GM23248 (cell line): Measurements from ENCODE around the gene EXOSC2. TPM values are rescaled to one million over a fixed set of nuclear protein-coding genes. Genes with fewer than 3 reads are reported as not detected.

Experiments used
- DNase-seq: peaks from one replicate; pipeline ENCODE4 v3.0.0-alpha.2; 2015
- H2AFZ ChIP-seq: fragments of 200-600 bp; sonication (generic); 2 replicates; pipeline ENCODE4 v1.6.1; 2016; ENCODE audit warnings: antibody characterized with exemption
- H3F3A ChIP-seq: fragments of 200-600 bp; sonication (generic); 2 replicates; pipeline ENCODE4 v1.6.1; 2016; ENCODE audit warnings: mild to moderate bottlenecking, antibody characterized with exemption, mixed run types; ENCODE audit not compliant: insufficient read depth
- H3K27ac ChIP-seq: fragments of 200-600 bp; sonication (generic); 2 replicates; pipeline ENCODE4 v1.5.1; 2016; ENCODE audit warnings: mild to moderate bottlenecking
- H3K27me3 ChIP-seq: fragments of 200-600 bp; sonication (generic); replicated peaks from 2 replicates; pipeline ENCODE4 v1.6.1; 2016; ENCODE audit warnings: mild to moderate bottlenecking; ENCODE audit not compliant: insufficient read depth
- H3K36me3 ChIP-seq: fragments of 200-600 bp; sonication (generic); 2 replicates; pipeline ENCODE4 v1.6.1; 2016; ENCODE audit warnings: low read depth, mild to moderate bottlenecking
- H3K4me1 ChIP-seq: fragments of 200-600 bp; sonication (generic); 2 replicates; pipeline ENCODE4 v1.6.1; 2016; ENCODE audit warnings: mild to moderate bottlenecking; ENCODE audit not compliant: insufficient read depth
- H3K4me2 ChIP-seq: fragments of 200-600 bp; sonication (generic); one replicate; pipeline ENCODE4 v1.6.1; 2016; ENCODE audit warnings: mild to moderate bottlenecking; ENCODE audit not compliant: unreplicated experiment
- H3K4me3 ChIP-seq: fragments of 200-600 bp; sonication (generic); 2 replicates; pipeline ENCODE4 v1.5.1; 2016; ENCODE audit warnings: mild to moderate bottlenecking
- H3K79me2 ChIP-seq: fragments of 200-600 bp; sonication (generic); 2 replicates; pipeline ENCODE4 v1.6.1; 2016; ENCODE audit warnings: mild to moderate bottlenecking; ENCODE audit not compliant: insufficient read depth
- H3K9ac ChIP-seq: fragments of 200-600 bp; sonication (generic); 2 replicates; pipeline ENCODE4 v1.6.1; 2016; ENCODE audit warnings: mild to moderate bottlenecking
- H3K9me2 ChIP-seq: fragments of 200-600 bp; sonication (generic); 2 replicates; pipeline ENCODE4 v1.6.1; 2016; ENCODE audit warnings: mixed run types, mild to moderate bottlenecking, moderate library complexity; ENCODE audit not compliant: insufficient read depth
- H3K9me3 ChIP-seq: fragments of 200-600 bp; sonication (generic); one replicate; pipeline ENCODE4 v1.6.1; 2017; ENCODE audit warnings: low read depth
- H4K20me1 ChIP-seq: fragments of 200-600 bp; sonication (generic); 2 replicates; pipeline ENCODE4 v1.6.0; 2016; ENCODE audit not compliant: insufficient read depth
- EZH2 ChIP-seq: fragments of 200-600 bp; sonication (generic); IDR thresholded peaks from 2 replicates; pipeline ENCODE4 v1.6.1; 2018; ENCODE audit warnings: antibody characterized with exemption, mild to moderate bottlenecking; ENCODE audit not compliant: insufficient read depth, poor library complexity, severe bottlenecking
- EZH2phosphoT487 ChIP-seq: fragments of 200-600 bp; sonication (generic); IDR thresholded peaks from 2 replicates; pipeline ENCODE4 v1.6.1; 2018; ENCODE audit warnings: antibody characterized with exemption, moderate library complexity, mild to moderate bottlenecking, low read depth; ENCODE audit not compliant: insufficient read depth
- WGBS, 2 experiments: methylation state at CpG; one replicate each; pipeline ENCODE4 v1.1.6; 2015 to 2017; ENCODE audit warnings: low lambda C conversion rate in 2 of 2, low coverage in 1 of 2; ENCODE audit errors: missing lambda C conversion rate in 2 of 2; 5-methylcytosine and 5-hydroxymethylcytosine counted together
- in situ Hi-C: fragments of 300-500 bp; cut with MboI; formaldehyde crosslinking; loops from 2 replicates; pipeline ENCODE4 v1.15.0; 2020
- polyA plus RNA-seq: library from polyadenylated mRNA; unstranded; fragments of >200 nt; fragmentation: Nextera tagmentation; extraction: Ambion mirVana; gene quantifications from 2 replicates; pipeline ENCODE4 v1.2.1, GENCODE V29; 2016
- small RNA-seq: library from RNA; depleted of rRNA; stranded (forward); fragments of <200 nt; gene quantifications from one replicate; pipeline ENCODE3, GENCODE V24; 2014; ENCODE audit warnings: low read depth, low replicate concordance
- total RNA-seq: library from RNA; depleted of rRNA; stranded (reverse); fragments of >200 nt; shearing (Covaris generic); gene quantifications from 2 replicates; pipeline ENCODE4 v1.2.3, GENCODE V29; 2014; rRNA removed

Gene EXOSC2
- total and polyA plus RNA-seq, 2 experiments from 2014 or later, result 17.2 to 21.6 TPM

GRCh38 chr9:130746434-130747212 lies 53.0 kb downstream of the EXOSC2 start:
- H3K27ac ChIP-seq, result no peak overlapping the region
- H3K9me3 ChIP-seq, result no peaks in the 10 kb centered on the region
- no peaks in the 10 kb centered on the region for H4K20me1 ChIP-seq
- H3K27me3 ChIP-seq, result no peaks in the 10 kb centered on the region
- H3K4me1 ChIP-seq, result peaks cover 5% of the 10 kb centered on the region
- in situ Hi-C loops, result no loop called here
- no peak for DNase-seq
- H3F3A ChIP-seq, result 0 out of 2 replicates have a peak, but pooled peaks cover 4% of the 10 kb centered on the region
- TF ChIP-seq EZH2, result no peak
- TF ChIP-seq EZH2phosphoT487, result no peak
- 85 to 88% methylated on average over 3 of the region's 3 CpGs for WGBS, 2 experiments
- H3K9me2 ChIP-seq, result no peaks in the 10 kb centered on the region
- H3K4me3 ChIP-seq, result no peak overlapping the region
- H2AFZ ChIP-seq, result no peak overlapping the region
- H3K4me2 ChIP-seq, result no peak overlapping the region
- H3K9ac ChIP-seq, result no peak overlapping the region
- H3K36me3 ChIP-seq, result no peaks in the 10 kb centered on the region
- H3K79me2 ChIP-seq, result peaks cover 86% of the 10 kb centered on the region

GRCh38 chr9:130751631-130752355 lies 58.2 kb downstream of the EXOSC2 start:
- DNase-seq, result no peak
- TF ChIP-seq EZH2 (no peak), EZH2phosphoT487 (no peak)
- Histone ChIP-seq H2AFZ (no peak overlapping the region), H3K79me2 (peaks cover 77% of the 10 kb centered on the region), H3K27ac (no peak overlapping the region), H3K4me3 (no peak overlapping the region), H3K9ac (no peak overlapping the region), H3K9me3 (no peaks in the 10 kb centered on the region), H3K36me3 (no peaks in the 10 kb centered on the region), H3K27me3 (no peaks in the 10 kb centered on the region), H3F3A (no peaks in the 10 kb centered on the region), H3K4me1 (no peaks in the 10 kb centered on the region), H4K20me1 (no peaks in the 10 kb centered on the region; the same call in 1 of the 2 replicates), H3K9me2 (no peaks in the 10 kb centered on the region), H3K4me2 (no peak overlapping the region)
- 91 to 96% methylated on average over 7 of the region's 7 CpGs for WGBS, 2 experiments
- in situ Hi-C loops, result no loop called here

Small RNAs within 50 kb of the gene (small RNA-seq; reads per million reads assigned to genes)
- gene AL359092.1, result not detected

Other genes with a start within 250 kb of the EXOSC2 start
- gene ASS1, start 248.8 kb upstream of the EXOSC2 start, total RNA-seq, result 182 and 216 TPM in 2 replicates
- gene ASS1, start 248.8 kb upstream of the EXOSC2 start, polyA plus RNA-seq, result 120 and 124 TPM in 2 replicates
- 52.0 and 53.5 TPM in 2 replicates for gene FUBP3, start 114.2 kb upstream of the EXOSC2 start, total RNA-seq
- gene FUBP3, start 114.2 kb upstream of the EXOSC2 start, polyA plus RNA-seq, result 54.7 and 55.8 TPM in 2 replicates
- gene PRDM12, start 29.2 kb upstream of the EXOSC2 start, total RNA-seq, result not detected in 2 replicates
- not detected in 2 replicates for gene PRDM12, start 29.2 kb upstream of the EXOSC2 start, polyA plus RNA-seq
- gene ABL1, start 141.5 kb downstream of the EXOSC2 start, total RNA-seq, result 66.1 and 68.2 TPM in 2 replicates
- 22.0 and 22.9 TPM in 2 replicates for gene ABL1, start 141.5 kb downstream of the EXOSC2 start, polyA plus RNA-seq
- not detected in 2 replicates for gene QRFP, start 203.0 kb downstream of the EXOSC2 start, total RNA-seq
- gene QRFP, start 203.0 kb downstream of the EXOSC2 start, polyA plus RNA-seq, result 0.18 and 0.53 TPM in 2 replicates
- 20.2 and 20.9 TPM in 2 replicates for gene FIBCD1, start 245.5 kb downstream of the EXOSC2 start, total RNA-seq
- 21.4 and 23.7 TPM in 2 replicates for gene FIBCD1, start 245.5 kb downstream of the EXOSC2 start, polyA plus RNA-seq